ENCODE data around the gene TRIM31. TPM values are rescaled to one million over a fixed set of nuclear protein-coding genes. Genes with fewer than 3 reads are reported as not detected.

Gene TRIM31
- total and polyA plus RNA-seq, 2 of the 4 experiments (the other 2 are of a cell fraction), result not detected

DNA sequence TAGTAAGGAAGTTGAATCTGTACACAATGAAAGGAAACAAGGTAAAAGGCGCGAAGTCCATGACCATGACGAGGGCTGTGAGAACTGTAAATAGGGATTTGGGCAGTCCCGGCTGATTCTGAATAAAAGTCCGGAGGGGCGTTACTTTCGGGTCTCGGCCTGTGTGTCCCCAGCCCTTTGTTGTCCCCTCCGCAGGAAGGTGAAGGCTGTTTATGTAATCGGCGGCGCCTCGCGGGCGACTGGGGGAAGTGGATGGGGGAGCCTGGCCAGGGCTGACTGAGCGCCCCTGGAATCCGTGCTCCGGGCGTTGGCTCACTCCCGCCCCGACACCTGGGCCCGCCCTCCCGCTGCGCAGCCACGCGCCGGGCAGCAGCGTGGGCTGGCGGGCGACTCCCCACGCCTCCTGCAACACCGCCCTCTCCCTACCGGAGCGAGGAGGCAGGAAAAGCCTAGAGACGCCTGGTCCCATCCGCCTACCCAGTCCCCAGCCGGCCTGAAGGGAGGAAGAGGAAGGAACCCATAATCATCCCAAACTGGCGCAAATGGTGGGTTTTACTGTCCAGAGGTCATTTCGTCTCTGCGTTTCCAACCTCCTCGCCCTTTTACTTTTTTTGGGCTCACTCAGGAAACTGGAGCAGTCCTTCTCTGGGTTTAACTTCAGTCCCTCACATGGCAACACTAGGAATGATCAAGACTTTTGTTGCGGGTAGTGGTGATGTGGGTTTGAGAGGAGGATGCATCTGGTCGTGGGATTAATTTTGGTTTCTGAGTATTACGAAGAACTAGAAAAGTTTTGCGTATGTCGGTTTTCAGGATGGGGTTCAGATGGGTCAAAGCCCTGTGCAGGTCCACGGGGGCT, 12.1 kb downstream of the TRIM31 start (continued):
- TF ChIP-seq FOS (IDR thresholded peaks at IDR 0.05; ENCODE audit: low read depth, low read length) (no peak), RCOR1 (IDR thresholded peaks at IDR 0.05; ENCODE audit: insufficient replicate concordance, low read length) (no peak)

DNA sequence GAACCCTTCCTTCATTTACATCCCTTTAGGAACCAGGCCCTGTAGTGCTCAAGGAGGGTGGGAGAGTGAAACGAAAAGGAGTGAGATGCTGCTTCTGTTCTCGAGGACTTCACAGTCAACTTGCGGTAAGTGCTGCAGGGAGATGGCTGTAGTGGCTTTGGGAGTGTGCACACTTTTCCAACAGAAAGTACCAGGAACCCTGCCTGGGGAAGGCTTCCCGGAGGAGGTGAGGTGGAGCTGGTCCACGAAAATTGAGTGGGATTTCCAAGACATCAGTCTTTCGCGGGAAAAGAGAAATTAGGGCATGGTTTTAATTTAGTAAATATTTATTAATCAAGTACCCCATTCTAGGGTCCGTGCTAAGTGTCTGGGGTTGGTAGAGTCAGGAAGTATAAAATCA, 12.7 kb downstream of the TRIM31 start:
- peaks cover 60% of the 10 kb centered on the region for H3K27me3 ChIP-seq (ENCODE audit: control insufficient read depth, insufficient read depth, low read length)
- in situ Hi-C loops (cut with MboI; ENCODE audit: low sequenced_read_pairs) (no loop called here), intact Hi-C loops (cut with micrococcal nuclease) (loop anchor here (5.0 kb wide), 1 partner anchor 117 kb away; no protein-coding TSS in a partner anchor), dilution Hi-C loops (cut with HindIII; ENCODE audit: low sequenced_read_pairs, unreplicated experiment) (no loop called here)
- TF ChIP-seq, protein P1, sequence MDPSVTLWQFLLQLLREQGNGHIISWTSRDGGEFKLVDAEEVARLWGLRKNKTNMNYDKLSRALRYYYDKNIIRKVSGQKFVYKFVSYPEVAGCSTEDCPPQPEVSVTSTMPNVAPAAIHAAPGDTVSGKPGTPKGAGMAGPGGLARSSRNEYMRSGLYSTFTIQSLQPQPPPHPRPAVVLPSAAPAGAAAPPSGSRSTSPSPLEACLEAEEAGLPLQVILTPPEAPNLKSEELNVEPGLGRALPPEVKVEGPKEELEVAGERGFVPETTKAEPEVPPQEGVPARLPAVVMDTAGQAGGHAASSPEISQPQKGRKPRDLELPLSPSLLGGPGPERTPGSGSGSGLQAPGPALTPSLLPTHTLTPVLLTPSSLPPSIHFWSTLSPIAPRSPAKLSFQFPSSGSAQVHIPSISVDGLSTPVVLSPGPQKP (IDR thresholded peaks at IDR 0.05; ENCODE audit: borderline replicate concordance, low read depth, low read length), result no peak
- TF ChIP-seq CEBPB (IDR thresholded peaks at IDR 0.05; ENCODE audit: low read depth, low read length), result no peak
- no peak for TF ChIP-seq NFE2L2 (IDR thresholded peaks at IDR 0.05; ENCODE audit: low read depth, low read length)
- TF ChIP-seq, protein P2, sequence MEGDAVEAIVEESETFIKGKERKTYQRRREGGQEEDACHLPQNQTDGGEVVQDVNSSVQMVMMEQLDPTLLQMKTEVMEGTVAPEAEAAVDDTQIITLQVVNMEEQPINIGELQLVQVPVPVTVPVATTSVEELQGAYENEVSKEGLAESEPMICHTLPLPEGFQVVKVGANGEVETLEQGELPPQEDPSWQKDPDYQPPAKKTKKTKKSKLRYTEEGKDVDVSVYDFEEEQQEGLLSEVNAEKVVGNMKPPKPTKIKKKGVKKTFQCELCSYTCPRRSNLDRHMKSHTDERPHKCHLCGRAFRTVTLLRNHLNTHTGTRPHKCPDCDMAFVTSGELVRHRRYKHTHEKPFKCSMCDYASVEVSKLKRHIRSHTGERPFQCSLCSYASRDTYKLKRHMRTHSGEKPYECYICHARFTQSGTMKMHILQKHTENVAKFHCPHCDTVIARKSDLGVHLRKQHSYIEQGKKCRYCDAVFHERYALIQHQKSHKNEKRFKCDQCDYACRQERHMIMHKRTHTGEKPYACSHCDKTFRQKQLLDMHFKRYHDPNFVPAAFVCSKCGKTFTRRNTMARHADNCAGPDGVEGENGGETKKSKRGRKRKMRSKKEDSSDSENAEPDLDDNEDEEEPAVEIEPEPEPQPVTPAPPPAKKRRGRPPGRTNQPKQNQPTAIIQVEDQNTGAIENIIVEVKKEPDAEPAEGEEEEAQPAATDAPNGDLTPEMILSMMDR (conservative IDR thresholded peaks at IDR 0.05; ENCODE audit: low read depth, low read length), result no peak
- TF ChIP-seq MXI1 (IDR thresholded peaks at IDR 0.05; ENCODE audit: borderline replicate concordance, low read depth, low read length), result no peak
- H2AK5ac ChIP-seq (ENCODE audit: low read depth, low read length), result no peak overlapping the region
- H2BK20ac ChIP-seq (ENCODE audit: low read depth, low read length), result no peak overlapping the region
- BruUV-seq (replicated peaks), result no TSS peak
- H3K23ac ChIP-seq (ENCODE audit: low read depth, low read length), result no peak overlapping the region
- H4K8ac ChIP-seq (ENCODE audit: low read depth in 2 of 2, low read length in 2 of 2), result no peak overlapping the region
- H3K4me3 ChIP-seq (ENCODE audit: insufficient read depth, low read depth, low read length), result no peak overlapping the region
- H4K91ac ChIP-seq (ENCODE audit: insufficient read depth, low read depth, low read length), result no peak overlapping the region
- H3K18ac ChIP-seq (ENCODE audit: low read depth, low read length), result no peak overlapping the region
- H4K20me1 ChIP-seq (ENCODE audit: insufficient read depth, low read length), result no peaks in the 10 kb centered on the region
- H3K27ac ChIP-seq (ENCODE audit: insufficient read depth, low read length), result no peak overlapping the region
- WGBS, 2 experiments (ENCODE audit: extremely low coverage in 2 of 2, insufficient read length in 1 of 2), result no CpG with 5 or more reads among the region's 8 CpGs
- DNase-seq (no peak), ATAC-seq (ENCODE audit: low read depth) (no peak)
- POLR2A ChIA-PET (ENCODE audit: unreplicated experiment), result no interaction called here
- H3K4me1 ChIP-seq (ENCODE audit: control insufficient read depth, insufficient read depth, low read length), result peaks cover 6% of the 10 kb centered on the region
- H2BK5ac ChIP-seq (ENCODE audit: low read depth, low read length, poor library complexity, severe bottlenecking), result no peak overlapping the region
- no peak overlapping the region for H3K14ac ChIP-seq (replicated peaks; ENCODE audit: low read depth, low read length)
- H3K56ac ChIP-seq (ENCODE audit: extremely low read depth, insufficient read depth, low read length), result no peak overlapping the region
- H3K36me3 ChIP-seq (ENCODE audit: control insufficient read depth, insufficient read depth, low read length), result no peaks in the 10 kb centered on the region
- no peaks in the 10 kb centered on the region; the same call in 1 of the 2 replicates for H3K9me1 ChIP-seq (ENCODE audit: insufficient read depth, low read length)
- peaks cover 2% of the 10 kb centered on the region; the same call in 1 of the 2 replicates for H3K9me3 ChIP-seq (ENCODE audit: control insufficient read depth, insufficient read depth, low read length)
- H3K79me1 ChIP-seq (ENCODE audit: low read depth in 1 of 2, low read length in 2 of 2), result no peaks in the 10 kb centered on the region
- no peak overlapping the region for H3K4me2 ChIP-seq (ENCODE audit: low read depth, low read length)
- CTCF ChIA-PET, result no interaction called here
- H2BK120ac ChIP-seq (ENCODE audit: low read depth, low read length), result no peak overlapping the region
- no peak overlapping the region for H3K4ac ChIP-seq (ENCODE audit: low read depth, low read length)
- H2BK15ac ChIP-seq (ENCODE audit: low read depth, low read length), result no peak overlapping the region
- no peak overlapping the region for H2AK9ac ChIP-seq (replicated peaks; ENCODE audit: low read depth, low read length, poor library complexity)
- H3K9ac ChIP-seq (ENCODE audit: low read depth, low read length), result no peak overlapping the region
- no peak overlapping the region for H2AFZ ChIP-seq (replicated peaks; ENCODE audit: low read length, poor library complexity)
- H4K5ac ChIP-seq (ENCODE audit: low read depth, low read length), result no peak overlapping the region
